ENCODE data around the gene DNAJC16. TPM values are rescaled to one million over a fixed set of nuclear protein-coding genes. Genes with fewer than 3 reads are reported as not detected.

The DNAJC16 gene
- total and polyA plus RNA-seq, 7 donors, result 1.2 to 20.5 (median 11.4) TPM

GRCh38 chr1:15508700-15509487 is 17.8 kb upstream of the DNAJC16 start:
- H3K4me1 ChIP-seq, result peaks cover 0 to 3% (median 0%) of the 10 kb centered on the region in 4 donors
- H3K9me3 ChIP-seq, result no peaks in the 10 kb centered on the region
- TF ChIP-seq POLR2AphosphoS5 (IDR thresholded peaks at IDR 0.05), result no peak
- no peak for TF ChIP-seq CTCF (IDR thresholded peaks at IDR 0.05)
- no peak for TF ChIP-seq POLR2A (IDR thresholded peaks at IDR 0.05)
- TF ChIP-seq EP300 (IDR thresholded peaks at IDR 0.05), result no peak
- no peak overlapping the region for H3K4me3 ChIP-seq
- peak; percentile 20 for DNase-seq
- intact Hi-C loops (cut with DNase I), result no loop called here
- peaks cover 4 to 44% (median 5%) of the 10 kb centered on the region in 4 donors for H3K36me3 ChIP-seq
- no peaks in the 10 kb centered on the region for H3K27me3 ChIP-seq
- no peak overlapping the region for H3K27ac ChIP-seq
- WGBS, 2 donors, result 92% methylated on average over 12 of the region's 12 CpGs

- Histone ChIP-seq H3K4me3 (no peak overlapping the region), H3K4me1 (peaks cover 0 to 3% (median 0%) of the 10 kb centered on the region in 4 donors), H3K36me3 (peaks cover under 1 to 37% (median 3%) of the 10 kb centered on the region in 4 donors), H3K9me3 (no peaks in the 10 kb centered on the region), H3K27ac (no peak overlapping the region), H3K27me3 (no peaks in the 10 kb centered on the region)
- no peak for DNase-seq
- intact Hi-C loops (cut with DNase I), result no loop called here
- 85 to 93% methylated on average over 7 of the region's 7 CpGs for WGBS, 2 donors
- TF ChIP-seq EP300 (IDR thresholded peaks at IDR 0.05) (no peak), CTCF (IDR thresholded peaks at IDR 0.05) (no peak), POLR2AphosphoS5 (IDR thresholded peaks at IDR 0.05) (no peak), POLR2A (IDR thresholded peaks at IDR 0.05) (no peak)
These were observed 17.1 kb upstream of the DNAJC16 start for GRCh38 chr1:15509586-15509985.

DNA sequence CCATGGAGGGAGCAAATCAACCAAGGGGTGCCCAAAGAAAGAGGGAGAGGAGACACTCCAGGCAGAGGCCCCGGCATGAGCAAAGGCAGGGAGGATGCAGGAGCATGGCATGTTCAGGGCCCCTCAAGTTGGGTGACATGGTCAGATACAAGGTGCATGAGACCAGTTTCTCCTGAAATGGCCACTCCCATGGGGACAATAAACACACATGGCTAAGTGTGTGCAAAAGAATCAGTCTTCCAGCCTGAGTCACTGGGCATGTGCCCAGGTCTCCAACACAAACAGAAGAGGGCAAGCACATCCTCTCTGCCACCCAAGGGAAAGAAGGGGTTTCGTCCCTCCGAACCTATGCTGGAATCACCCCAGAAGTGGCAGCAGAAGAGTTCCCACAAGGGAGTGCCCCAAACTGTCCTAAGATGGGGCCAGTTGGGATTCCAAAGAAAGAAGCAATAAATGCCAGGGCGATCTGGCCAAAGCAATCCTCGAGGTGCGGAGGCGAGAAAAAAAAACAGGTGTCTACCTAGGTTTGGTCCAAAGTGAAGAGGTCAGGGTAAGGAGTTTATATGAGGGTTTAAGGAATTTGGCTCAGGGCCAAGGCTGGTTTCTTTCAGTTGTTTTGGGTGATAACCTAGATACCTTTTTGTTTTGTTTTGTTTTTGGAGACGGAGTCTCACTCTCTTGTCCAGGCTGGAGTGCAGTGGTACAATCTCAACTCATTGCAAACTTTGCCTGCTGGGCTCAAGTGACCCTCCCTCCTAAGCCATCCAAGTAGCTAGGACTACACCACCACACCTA is 15.8 kb upstream of the DNAJC16 start:
- no peaks in the 10 kb centered on the region for H3K27me3 ChIP-seq
- no peaks in the 10 kb centered on the region for H3K9me3 ChIP-seq
- no peak overlapping the region for H3K27ac ChIP-seq
- H3K4me1 ChIP-seq, result peaks cover 0 to 5% (median 1%) of the 10 kb centered on the region in 4 donors
- no peak overlapping the region for H3K4me3 ChIP-seq
- no peak for TF ChIP-seq CTCF (IDR thresholded peaks at IDR 0.05)
- no peak for TF ChIP-seq POLR2A (IDR thresholded peaks at IDR 0.05)
- no peak for TF ChIP-seq POLR2AphosphoS5 (IDR thresholded peaks at IDR 0.05)
- TF ChIP-seq EP300 (IDR thresholded peaks at IDR 0.05), result no peak
- H3K36me3 ChIP-seq, result peaks cover 0 to 25% (median 2%) of the 10 kb centered on the region in 4 donors
- intact Hi-C loops (cut with DNase I), result no loop called here
- 90 to 93% methylated on average over 8 of the region's 8 CpGs for WGBS, 2 donors
- no peak for DNase-seq

DNA sequence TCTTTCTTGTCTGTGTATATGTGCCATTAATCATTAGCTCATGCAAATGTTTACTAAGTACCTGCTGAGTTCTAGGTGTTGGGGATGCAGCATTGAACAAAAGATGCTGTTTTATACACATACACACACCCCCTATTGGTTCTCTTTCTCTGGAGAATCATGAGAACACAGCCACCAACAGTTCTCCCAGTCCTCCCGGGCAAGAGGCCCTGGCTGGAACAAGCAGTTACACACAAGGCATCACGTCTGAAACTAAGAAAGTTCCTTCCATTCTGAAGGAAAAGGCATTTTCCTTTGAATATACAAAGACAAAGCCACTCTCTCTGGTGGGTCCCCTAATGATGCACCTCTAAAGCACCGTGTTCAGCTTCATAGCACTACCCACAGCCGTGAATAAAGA is 13.5 kb upstream of the DNAJC16 start:
- Histone ChIP-seq H3K36me3 (peaks cover 0 to 29% (median 5%) of the 10 kb centered on the region in 4 donors), H3K27me3 (no peaks in the 10 kb centered on the region), H3K4me3 (no peak overlapping the region), H3K27ac (no peak overlapping the region), H3K4me1 (peaks cover 0 to 5% (median 1%) of the 10 kb centered on the region in 4 donors), H3K9me3 (no peaks in the 10 kb centered on the region)
- TF ChIP-seq POLR2A (IDR thresholded peaks at IDR 0.05) (no peak), EP300 (IDR thresholded peaks at IDR 0.05) (no peak), POLR2AphosphoS5 (IDR thresholded peaks at IDR 0.05) (no peak), CTCF (IDR thresholded peaks at IDR 0.05) (no peak)
- DNase-seq, result no peak
- 90% methylated on average over 4 of the region's 4 CpGs for WGBS, 2 donors
- intact Hi-C loops (cut with DNase I), result no loop called here

All from sigmoid colon (tissue), 7 donors.